Central memory CD8-positive, alpha-beta T cell (primary cell): ENCODE data around the gene BECN2.
A peak's percentile ranks its signal among the peaks of the same experiment; 100 is the strongest.

Source experiments
- ATAC-seq: fragments of 150-1000 bp; cut with Tn5 transposase; replicated peaks from 2 replicates; pipeline ENCODE4 v1.10.0; 2022; ENCODE audit warnings: mild to moderate bottlenecking, moderate FRiP score, moderate number of reproducible peaks; ENCODE audit not compliant: poor library complexity, severe bottlenecking; ENCODE audit errors: extremely low read depth
- DNase-seq, 2 donors: peaks; one replicate each; pipeline ENCODE4 v3.0.0; 2021; ENCODE audit warnings: low spot score in 2 of 2
- H3K27ac Mint-ChIP-seq: one replicate; pipeline ENCODE4 v1.8.0; 2022; ENCODE audit warnings: low read depth, mild to moderate bottlenecking, moderate library complexity, mixed read lengths
- H3K27me3 Mint-ChIP-seq: one replicate; pipeline ENCODE4 v1.8.0; 2022; ENCODE audit warnings: mixed read lengths
- H3K36me3 Mint-ChIP-seq: one replicate; pipeline ENCODE4 v1.8.0; 2022; ENCODE audit warnings: mild to moderate bottlenecking, moderate library complexity, mixed read lengths; ENCODE audit not compliant: insufficient read depth
- H3K4me1 Mint-ChIP-seq: one replicate; pipeline ENCODE4 v1.8.0; 2022; ENCODE audit warnings: mixed read lengths
- H3K4me3 Mint-ChIP-seq: one replicate; pipeline ENCODE4 v1.8.0; 2022; ENCODE audit warnings: mild to moderate bottlenecking, moderate library complexity, mixed read lengths
- H3K9me3 Mint-ChIP-seq: one replicate; pipeline ENCODE4 v1.8.0; 2022; ENCODE audit warnings: mixed read lengths

BECN2 gene

DNA sequence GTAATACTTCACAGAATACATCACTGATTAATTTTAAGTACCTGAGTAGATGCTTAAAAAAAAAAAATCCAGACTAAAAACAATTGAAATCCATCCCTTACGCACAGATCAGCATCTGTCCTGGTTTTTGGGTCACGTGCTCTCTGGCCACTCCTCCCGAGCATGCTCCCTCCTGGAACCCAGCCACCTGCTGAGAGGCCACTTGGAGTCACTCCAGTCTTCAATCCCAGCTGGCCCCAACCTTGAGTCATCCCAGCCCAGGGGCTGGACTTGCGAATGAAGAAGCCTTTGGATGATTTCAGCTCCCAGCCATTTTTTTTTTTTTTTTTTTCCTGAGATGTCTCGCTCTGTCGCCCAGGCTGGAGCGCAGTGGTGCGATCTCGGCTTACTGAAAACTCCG, 32.5 kb downstream of the BECN2 start:
- H3K27ac Mint-ChIP-seq: no peak overlapping the region
- H3K4me3 Mint-ChIP-seq: no peak overlapping the region
- peaks cover 48% of the 10 kb centered on the region for H3K27me3 Mint-ChIP-seq
- H3K9me3 Mint-ChIP-seq: no peaks in the 10 kb centered on the region
- DNase-seq: no peak
- no peak for ATAC-seq
- H3K36me3 Mint-ChIP-seq: no peaks in the 10 kb centered on the region
- H3K4me1 Mint-ChIP-seq: no peaks in the 10 kb centered on the region

GRCh38 chr1:241992734-241993133, 35.2 kb downstream of the BECN2 start:
- DNase-seq (no peak), ATAC-seq (no peak)
- Mint-ChIP-seq H3K27me3 (peaks cover 59% of the 10 kb centered on the region), H3K27ac (no peak overlapping the region), H3K36me3 (no peaks in the 10 kb centered on the region), H3K9me3 (no peaks in the 10 kb centered on the region), H3K4me3 (no peak overlapping the region), H3K4me1 (no peaks in the 10 kb centered on the region)

GRCh38 chr1:241994171-241994570, 36.6 kb downstream of the BECN2 start:
- DNase-seq: no peak
- Mint-ChIP-seq H3K27ac (no peak overlapping the region), H3K27me3 (peaks cover 54% of the 10 kb centered on the region), H3K36me3 (no peaks in the 10 kb centered on the region), H3K4me1 (no peaks in the 10 kb centered on the region), H3K9me3 (no peaks in the 10 kb centered on the region), H3K4me3 (no peak overlapping the region)
- no peak for ATAC-seq

GRCh38 chr1:241997401-241997998, 39.9 kb downstream of the BECN2 start:
- no peak overlapping the region for H3K4me3 Mint-ChIP-seq
- no peak overlapping the region for H3K27ac Mint-ChIP-seq
- no peaks in the 10 kb centered on the region for H3K36me3 Mint-ChIP-seq
- DNase-seq (no peak), ATAC-seq (no peak)
- H3K9me3 Mint-ChIP-seq: no peaks in the 10 kb centered on the region
- H3K4me1 Mint-ChIP-seq: no peaks in the 10 kb centered on the region
- H3K27me3 Mint-ChIP-seq: peaks cover 27% of the 10 kb centered on the region

- H3K27ac Mint-ChIP-seq: no peak overlapping the region
- H3K36me3 Mint-ChIP-seq: no peaks in the 10 kb centered on the region
- peak overlapping the region; percentile 31 for H3K4me3 Mint-ChIP-seq
- peaks cover 18% of the 10 kb centered on the region for H3K27me3 Mint-ChIP-seq
- DNase-seq (peak in 1 of 2 donors; percentile 14), ATAC-seq (no peak)
- no peaks in the 10 kb centered on the region for H3K9me3 Mint-ChIP-seq
- H3K4me1 Mint-ChIP-seq: no peaks in the 10 kb centered on the region
These were observed 40.9 kb downstream of the BECN2 start for GRCh38 chr1:241998412-241998921.

DNA sequence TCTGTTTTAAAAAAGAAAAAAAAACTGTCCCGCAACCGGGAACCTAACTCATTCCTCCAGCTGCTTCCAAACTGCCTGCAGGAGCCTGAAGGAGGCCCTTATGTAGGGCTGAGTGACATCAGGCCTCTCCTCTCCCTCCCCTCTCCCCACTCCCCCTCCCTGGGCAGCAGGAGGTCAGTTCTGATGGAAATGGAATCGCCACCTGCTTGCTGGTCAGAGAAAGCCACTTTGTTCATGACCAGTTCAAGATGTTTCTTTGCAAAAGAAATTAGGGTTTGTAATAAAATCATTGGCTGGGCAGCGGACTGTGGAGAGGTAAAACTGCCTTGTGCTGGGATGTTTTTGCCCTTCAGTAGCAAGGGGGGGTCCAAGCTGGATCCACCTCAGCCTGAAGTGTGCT, 41.5 kb downstream of the BECN2 start, which contains the start of gene MAP1LC3C:
Gene MAP1LC3C, minus strand, starts transcription at position 73 of the 400 bp plus-strand sequence. CDS start 90 bp downstream, outside the sequence.
- Mint-ChIP-seq H3K4me3 (peak within 1 kb of the TSS; percentile 31), H3K27me3 (peaks cover 13% of the 10 kb centered on the region), H3K4me1 (no peaks in the 10 kb centered on the region), H3K27ac (no peak within 1 kb of the TSS), H3K9me3 (no peaks in the 10 kb centered on the region), H3K36me3 (no peaks in the 10 kb centered on the region)
- DNase-seq (no peak), ATAC-seq (no peak)

DNA sequence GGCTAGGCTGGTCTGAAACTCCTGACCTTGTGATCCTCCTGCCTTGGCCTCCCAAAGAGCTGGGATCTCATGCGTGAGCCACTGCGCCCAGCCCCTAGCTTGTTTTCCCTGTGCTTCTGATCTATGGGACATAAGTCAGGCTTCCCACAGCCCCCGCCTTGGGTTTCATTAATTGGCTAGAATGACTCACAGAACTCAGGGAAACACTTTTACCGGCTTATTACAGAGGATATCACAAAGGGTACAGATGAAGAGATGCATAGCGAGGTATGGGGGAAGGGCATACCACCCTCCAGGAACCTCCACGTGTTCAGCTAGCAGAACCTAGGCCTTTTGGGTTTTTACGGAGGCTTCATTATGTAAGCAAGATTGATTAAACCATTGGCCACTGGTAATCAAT, 42.9 kb downstream of the BECN2 start:
- DNase-seq (no peak), ATAC-seq (no peak)
- no peaks in the 10 kb centered on the region for H3K4me1 Mint-ChIP-seq
- H3K36me3 Mint-ChIP-seq: no peaks in the 10 kb centered on the region
- H3K4me3 Mint-ChIP-seq: no peak overlapping the region
- H3K27me3 Mint-ChIP-seq: peaks cover 10% of the 10 kb centered on the region
- no peak overlapping the region for H3K27ac Mint-ChIP-seq
- H3K9me3 Mint-ChIP-seq: no peaks in the 10 kb centered on the region

DNA sequence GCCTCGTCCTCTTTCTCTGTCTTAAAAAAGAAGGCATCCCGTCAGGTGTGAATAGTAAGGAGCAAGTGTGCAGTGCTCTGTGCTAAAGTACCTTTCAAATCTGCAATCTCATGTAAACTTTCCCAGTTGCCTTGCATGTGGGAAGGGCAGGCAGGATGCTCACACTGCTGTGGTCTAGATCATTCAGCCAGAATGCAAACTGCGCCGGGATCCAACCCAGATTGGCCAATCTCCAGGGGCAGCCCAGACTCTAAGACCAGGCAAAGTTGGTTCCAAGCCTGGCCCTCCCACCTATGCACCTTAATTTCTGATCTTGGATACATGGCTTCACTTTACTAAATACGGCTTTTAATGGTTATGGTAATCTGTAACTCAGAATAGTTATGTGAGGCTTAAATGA, 44.5 kb downstream of the BECN2 start:
- no peaks in the 10 kb centered on the region for H3K27me3 Mint-ChIP-seq
- H3K9me3 Mint-ChIP-seq: no peaks in the 10 kb centered on the region
- H3K27ac Mint-ChIP-seq: no peak overlapping the region
- ATAC-seq (no peak), DNase-seq (no peak)
- H3K36me3 Mint-ChIP-seq: no peaks in the 10 kb centered on the region
- no peaks in the 10 kb centered on the region for H3K4me1 Mint-ChIP-seq
- H3K4me3 Mint-ChIP-seq: no peak overlapping the region

- Mint-ChIP-seq H3K36me3 (no peaks in the 10 kb centered on the region), H3K9me3 (no peaks in the 10 kb centered on the region), H3K27ac (no peak overlapping the region), H3K27me3 (peaks cover 1% of the 10 kb centered on the region), H3K4me1 (no peaks in the 10 kb centered on the region), H3K4me3 (no peak overlapping the region)
- DNase-seq (no peak), ATAC-seq (no peak)
These were observed 44.9 kb downstream of the BECN2 start for GRCh38 chr1:242002510-242002909.

GRCh38 chr1:242004751-242005495, 47.4 kb downstream of the BECN2 start:
- H3K36me3 Mint-ChIP-seq: no peaks in the 10 kb centered on the region
- H3K4me1 Mint-ChIP-seq: no peaks in the 10 kb centered on the region
- H3K4me3 Mint-ChIP-seq: no peak overlapping the region
- H3K9me3 Mint-ChIP-seq: no peaks in the 10 kb centered on the region
- peaks cover 17% of the 10 kb centered on the region for H3K27me3 Mint-ChIP-seq
- ATAC-seq (no peak), DNase-seq (no peak)
- H3K27ac Mint-ChIP-seq: no peak overlapping the region

- no peak overlapping the region for H3K4me3 Mint-ChIP-seq
- H3K9me3 Mint-ChIP-seq: no peaks in the 10 kb centered on the region
- no peak for DNase-seq
- no peak overlapping the region for H3K27ac Mint-ChIP-seq
- H3K36me3 Mint-ChIP-seq: no peaks in the 10 kb centered on the region
- H3K4me1 Mint-ChIP-seq: no peaks in the 10 kb centered on the region
- ATAC-seq: no peak
- peaks cover 26% of the 10 kb centered on the region for H3K27me3 Mint-ChIP-seq
These were observed 48.4 kb downstream of the BECN2 start for GRCh38 chr1:242005866-242006535.

DNA sequence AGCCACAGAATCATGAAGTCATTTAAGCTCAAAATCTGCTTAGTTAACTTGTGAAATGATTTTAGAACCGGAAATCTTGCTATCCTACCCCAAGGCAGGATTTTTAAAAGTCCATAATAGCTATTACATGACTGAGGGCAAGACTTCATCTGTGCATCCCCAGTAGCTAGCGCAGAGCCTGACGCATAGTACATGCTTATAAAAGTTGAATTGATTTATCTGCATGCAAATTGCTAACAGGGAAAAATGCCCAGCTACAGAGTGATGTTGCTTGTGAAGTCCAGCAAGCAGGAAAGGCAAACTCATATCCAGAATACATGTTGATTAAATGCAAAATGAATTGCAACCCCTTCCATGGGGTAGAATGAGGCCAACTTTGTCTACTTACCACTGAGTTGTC, 49.4 kb downstream of the BECN2 start:
- no peak overlapping the region for H3K27ac Mint-ChIP-seq
- H3K36me3 Mint-ChIP-seq: no peaks in the 10 kb centered on the region
- peaks cover 32% of the 10 kb centered on the region for H3K27me3 Mint-ChIP-seq
- ATAC-seq (no peak), DNase-seq (no peak)
- H3K4me1 Mint-ChIP-seq: no peaks in the 10 kb centered on the region
- no peaks in the 10 kb centered on the region for H3K9me3 Mint-ChIP-seq
- H3K4me3 Mint-ChIP-seq: no peak overlapping the region
